GM13977 (cell line): ENCODE data around the gene SLC2A6.

ENCODE experiments used
- DNase-seq: peaks from one replicate; pipeline ENCODE4 v3.0.0; 2012; ENCODE audit warnings: low spot score
- in situ Hi-C: fragments of 300-500 bp; cut with MboI; formaldehyde crosslinking; loops from one replicate; pipeline ENCODE4 v1.12.0; 2022; ENCODE audit warnings: low sequenced_read_pairs, low pct_unique_long_range_greater_than_20kb, mixed read lengths, inconsistent platforms; ENCODE audit not compliant: unreplicated experiment
- TF ChIP-seq, protein P1 (sequence below): IDR thresholded peaks from 2 replicates; pipeline ENCODE4 v1.5.1; 2012; ENCODE audit warnings: mild to moderate bottlenecking, control low read depth; ENCODE audit not compliant: insufficient read depth; ENCODE audit errors: extremely low read depth, missing control alignments

The SLC2A6 gene

DNA sequence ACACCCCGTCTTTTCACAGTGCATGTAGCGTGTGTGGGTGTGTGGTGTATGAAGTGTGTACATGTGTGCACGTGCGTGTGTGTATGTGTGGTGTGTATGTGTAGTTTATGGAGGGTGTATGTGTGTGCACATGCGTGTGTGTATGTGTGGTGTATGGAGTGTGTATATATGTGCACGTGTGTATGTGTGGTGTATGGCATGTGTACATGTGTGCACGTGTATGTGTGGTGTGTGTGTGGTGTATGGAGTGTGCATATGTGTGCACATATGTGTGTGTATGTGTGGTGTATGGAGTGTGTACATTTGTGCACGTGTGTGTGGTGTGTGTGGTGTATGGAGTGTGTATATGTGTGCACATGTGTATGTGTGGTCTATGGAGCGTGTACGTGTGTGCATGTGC, 32.7 kb upstream of the SLC2A6 start:
- DNase-seq = no peak
- TF ChIP-seq, protein P1, sequence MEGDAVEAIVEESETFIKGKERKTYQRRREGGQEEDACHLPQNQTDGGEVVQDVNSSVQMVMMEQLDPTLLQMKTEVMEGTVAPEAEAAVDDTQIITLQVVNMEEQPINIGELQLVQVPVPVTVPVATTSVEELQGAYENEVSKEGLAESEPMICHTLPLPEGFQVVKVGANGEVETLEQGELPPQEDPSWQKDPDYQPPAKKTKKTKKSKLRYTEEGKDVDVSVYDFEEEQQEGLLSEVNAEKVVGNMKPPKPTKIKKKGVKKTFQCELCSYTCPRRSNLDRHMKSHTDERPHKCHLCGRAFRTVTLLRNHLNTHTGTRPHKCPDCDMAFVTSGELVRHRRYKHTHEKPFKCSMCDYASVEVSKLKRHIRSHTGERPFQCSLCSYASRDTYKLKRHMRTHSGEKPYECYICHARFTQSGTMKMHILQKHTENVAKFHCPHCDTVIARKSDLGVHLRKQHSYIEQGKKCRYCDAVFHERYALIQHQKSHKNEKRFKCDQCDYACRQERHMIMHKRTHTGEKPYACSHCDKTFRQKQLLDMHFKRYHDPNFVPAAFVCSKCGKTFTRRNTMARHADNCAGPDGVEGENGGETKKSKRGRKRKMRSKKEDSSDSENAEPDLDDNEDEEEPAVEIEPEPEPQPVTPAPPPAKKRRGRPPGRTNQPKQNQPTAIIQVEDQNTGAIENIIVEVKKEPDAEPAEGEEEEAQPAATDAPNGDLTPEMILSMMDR = no peak
- in situ Hi-C loops = no loop called here

GRCh38 chr9:133510926-133511505, 32.1 kb upstream of the SLC2A6 start:
- DNase-seq = no peak
- TF ChIP-seq, protein P1 = no peak
- in situ Hi-C loops = no loop called here

- in situ Hi-C loops = no loop called here
- no peak for DNase-seq
- TF ChIP-seq, protein P1 = no peak
These were observed 30.5 kb upstream of the SLC2A6 start for GRCh38 chr9:133509179-133510083.

DNA sequence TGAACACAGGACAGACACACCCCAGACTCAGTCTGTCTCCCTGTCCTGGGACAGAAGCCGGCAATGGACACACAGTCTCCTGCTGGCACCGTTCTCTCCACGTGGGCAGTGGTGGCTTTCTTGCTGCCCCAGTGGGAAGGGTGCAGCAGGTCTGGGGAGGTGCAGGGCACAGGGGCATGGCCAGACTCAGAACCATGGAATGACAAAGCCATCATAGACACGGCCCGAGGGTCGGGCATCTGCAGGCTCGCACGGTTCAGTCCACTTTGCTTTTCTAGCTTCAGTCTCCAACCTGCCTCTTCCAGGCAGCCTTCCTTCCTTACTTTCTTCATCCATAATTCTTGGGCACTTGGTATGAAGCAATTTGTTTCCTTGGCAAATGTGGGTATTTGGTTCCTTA, 29.1 kb upstream of the SLC2A6 start:
- in situ Hi-C loops = no loop called here
- no peak for DNase-seq
- TF ChIP-seq, protein P1 = no peak

DNA sequence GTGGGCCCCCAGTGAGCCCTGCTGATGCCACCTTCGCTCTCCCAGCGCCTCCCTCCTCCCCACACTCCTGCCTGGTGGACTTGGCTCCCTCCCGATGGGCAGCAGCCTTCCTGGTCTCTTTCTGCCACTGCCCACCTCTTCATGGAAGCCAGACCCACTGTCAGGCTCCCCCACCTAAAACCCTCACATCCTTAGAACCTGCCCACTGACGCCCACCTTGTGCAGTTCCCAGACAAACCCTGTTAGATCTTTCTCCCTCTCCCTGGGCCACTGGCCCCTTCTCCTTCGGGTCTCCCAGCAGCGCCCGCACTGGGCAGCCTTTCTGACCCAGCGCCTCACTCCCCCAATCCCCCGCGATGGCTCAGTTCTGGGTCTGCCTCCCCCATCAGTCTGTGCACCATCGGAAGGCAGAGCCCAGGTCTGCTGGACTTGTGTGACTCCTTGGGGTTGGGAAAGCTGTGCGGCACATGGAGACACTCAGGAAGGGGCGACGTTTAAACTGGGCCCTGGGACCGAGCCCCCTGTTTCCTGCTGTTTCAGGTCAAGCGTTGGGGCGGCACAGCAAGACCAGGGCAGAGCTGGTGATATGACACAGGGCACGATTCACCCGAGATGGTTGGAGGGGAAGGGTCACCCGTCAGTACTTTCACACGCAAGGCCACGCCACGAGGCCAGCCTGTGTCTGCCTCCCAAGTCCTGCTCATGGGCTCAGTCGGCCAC, 28.5 kb upstream of the SLC2A6 start:
- TF ChIP-seq, protein P1 = no peak
- DNase-seq = no peak
- in situ Hi-C loops = no loop called here

GRCh38 chr9:133506653-133507038, 27.7 kb upstream of the SLC2A6 start:
- DNase-seq = no peak
- TF ChIP-seq, protein P1 = no peak
- in situ Hi-C loops = no loop called here
